ENCODE measurements around the gene ZFR2.

Gene ZFR2

GRCh38 chr19:3840804-3841203 is 28.0 kb downstream of the ZFR2 start:
- no peaks in the 10 kb centered on the region for H3K9me3 ChIP-seq
- no peak for TF ChIP-seq CTCF (IDR thresholded peaks at IDR 0.05)
- H3K27ac ChIP-seq, result no peak overlapping the region
- intact Hi-C loops (cut with DNase I; ENCODE audit: low total_unique reads), result no loop called here
- no peak overlapping the region for H3K4me3 ChIP-seq
- DNase-seq, result no peak
- H3K4me1 ChIP-seq, result no peaks in the 10 kb centered on the region
- H3K27me3 ChIP-seq, result peaks cover 0 to 27% of the 10 kb centered on the region in 2 donors
- H3K36me3 ChIP-seq, result no peaks in the 10 kb centered on the region

GRCh38 chr19:3839941-3840340 is 28.9 kb downstream of the ZFR2 start:
- H3K9me3 ChIP-seq, result no peaks in the 10 kb centered on the region
- H3K4me1 ChIP-seq, result no peaks in the 10 kb centered on the region
- DNase-seq, result no peak
- H3K4me3 ChIP-seq, result no peak overlapping the region
- no peaks in the 10 kb centered on the region for H3K36me3 ChIP-seq
- H3K27ac ChIP-seq, result no peak overlapping the region
- TF ChIP-seq CTCF (IDR thresholded peaks at IDR 0.05), result no peak
- H3K27me3 ChIP-seq, result peaks cover 0 to 26% of the 10 kb centered on the region in 2 donors
- intact Hi-C loops (cut with DNase I; ENCODE audit: low total_unique reads), result no loop called here

- peaks cover 0 to 30% of the 10 kb centered on the region in 2 donors for H3K27me3 ChIP-seq
- no peak overlapping the region for H3K4me3 ChIP-seq
- intact Hi-C loops (cut with DNase I; ENCODE audit: low total_unique reads), result no loop called here
- H3K9me3 ChIP-seq, result no peaks in the 10 kb centered on the region
- TF ChIP-seq CTCF (IDR thresholded peaks at IDR 0.05), result no peak
- no peaks in the 10 kb centered on the region for H3K36me3 ChIP-seq
- no peaks in the 10 kb centered on the region for H3K4me1 ChIP-seq
- H3K27ac ChIP-seq, result no peak overlapping the region
- no peak for DNase-seq
Observed at GRCh38 chr19:3838661-3839060, 30.2 kb downstream of the ZFR2 start.

GRCh38 chr19:3837922-3838321 is 30.9 kb downstream of the ZFR2 start:
- Histone ChIP-seq H3K36me3 (no peaks in the 10 kb centered on the region), H3K9me3 (no peaks in the 10 kb centered on the region), H3K4me1 (no peaks in the 10 kb centered on the region), H3K4me3 (no peak overlapping the region), H3K27me3 (peaks cover 0 to 34% of the 10 kb centered on the region in 2 donors), H3K27ac (no peak overlapping the region)
- no peak for TF ChIP-seq CTCF (IDR thresholded peaks at IDR 0.05)
- intact Hi-C loops (cut with DNase I; ENCODE audit: low total_unique reads), result no loop called here
- no peak for DNase-seq

- TF ChIP-seq CTCF (IDR thresholded peaks at IDR 0.05), result no peak
- peaks cover 0 to 34% of the 10 kb centered on the region in 2 donors for H3K27me3 ChIP-seq
- intact Hi-C loops (cut with DNase I; ENCODE audit: low total_unique reads), result no loop called here
- H3K27ac ChIP-seq, result no peak overlapping the region
- DNase-seq, result no peak
- no peaks in the 10 kb centered on the region for H3K36me3 ChIP-seq
- no peaks in the 10 kb centered on the region for H3K9me3 ChIP-seq
- no peak overlapping the region for H3K4me3 ChIP-seq
- no peaks in the 10 kb centered on the region for H3K4me1 ChIP-seq
Observed at GRCh38 chr19:3837332-3837731, 31.5 kb downstream of the ZFR2 start.

- no peaks in the 10 kb centered on the region for H3K36me3 ChIP-seq
- H3K4me3 ChIP-seq, result no peak overlapping the region
- TF ChIP-seq CTCF (IDR thresholded peaks at IDR 0.05), result no peak
- no peak for DNase-seq
- H3K27ac ChIP-seq, result no peak overlapping the region
- intact Hi-C loops (cut with DNase I; ENCODE audit: low total_unique reads), result no loop called here
- H3K9me3 ChIP-seq, result no peaks in the 10 kb centered on the region
- H3K4me1 ChIP-seq, result no peaks in the 10 kb centered on the region
- H3K27me3 ChIP-seq, result peaks cover 0 to 36% of the 10 kb centered on the region in 2 donors
Observed at GRCh38 chr19:3836887-3837286, 32.0 kb downstream of the ZFR2 start.

Measured in tibial artery (tissue), 4 donors.